ENCODE data around the gene GPR35.
A peak's percentile ranks its signal among the peaks of the same experiment; 100 is the strongest.

GPR35 gene

GRCh38 chr2:240589375-240589774 lies 35.9 kb upstream of the GPR35 start:
- DNase-seq = no peak

- DNase-seq = no peak
Observed at GRCh38 chr2:240589850-240590525, 35.3 kb upstream of the GPR35 start.

GRCh38 chr2:240590681-240591111 lies 34.6 kb upstream of the GPR35 start:
- DNase-seq = no peak

- no peak for DNase-seq
Observed at GRCh38 chr2:240591226-240591625, 34.1 kb upstream of the GPR35 start.

GRCh38 chr2:240591784-240592183 lies 33.5 kb upstream of the GPR35 start:
- DNase-seq = no peak

GRCh38 chr2:240593026-240593702 lies 32.1 kb upstream of the GPR35 start:
- no peak for DNase-seq

- DNase-seq = no peak
Observed at GRCh38 chr2:240593703-240594451, 31.4 kb upstream of the GPR35 start.

GRCh38 chr2:240594511-240595380 lies 30.5 kb upstream of the GPR35 start:
- no peak for DNase-seq

GRCh38 chr2:240595381-240596079 lies 29.8 kb upstream of the GPR35 start:
- peak; percentile 30 to 47 for DNase-seq

- no peak for DNase-seq
Observed at GRCh38 chr2:240596080-240596460, 29.2 kb upstream of the GPR35 start.

GRCh38 chr2:240596491-240596931 lies 28.8 kb upstream of the GPR35 start:
- DNase-seq = no peak

GRCh38 chr2:240597054-240597418 lies 28.2 kb upstream of the GPR35 start:
- DNase-seq = no peak

- DNase-seq = no peak
Observed at GRCh38 chr2:240597419-240598181, 27.7 kb upstream of the GPR35 start.

GRCh38 chr2:240598311-240598911 lies 26.9 kb upstream of the GPR35 start:
- DNase-seq = no peak

GRCh38 chr2:240599141-240599583 lies 26.1 kb upstream of the GPR35 start:
- DNase-seq = no peak

GRCh38 chr2:240600451-240600961 lies 24.8 kb upstream of the GPR35 start:
- peak in 1 of 2 donors; percentile 0 for DNase-seq

- no peak for DNase-seq
Observed at GRCh38 chr2:240601061-240601830, 24.0 kb upstream of the GPR35 start.

GRCh38 chr2:240601831-240602160 lies 23.5 kb upstream of the GPR35 start:
- no peak for DNase-seq

- DNase-seq = no peak
Observed at GRCh38 chr2:240602266-240603050, 22.8 kb upstream of the GPR35 start.

Data from CD4-positive, alpha-beta T cell treated with Interferon alpha-2 for 1 hour (primary cell).